Liver (tissue), 3 donors: Measurements from ENCODE around the gene ANAPC16.

Source experiments
- CTCF ChIP-seq: fragments of 150-350 bp; IDR thresholded peaks from 2 replicates; pipeline ENCODE4 v1.5.1; 2017; ENCODE audit warnings: improper control_type of control experiment, low read depth, low read length; ENCODE audit not compliant: missing input control
- EGR1 ChIP-seq, 2 donors: IDR thresholded peaks; 2 replicates each; pipeline ENCODE4 v1.6.1; 2016 to 2018; ENCODE audit warnings: antibody characterized with exemption in 2 of 2, low read depth in 2 of 2
- MAX ChIP-seq: IDR thresholded peaks from 2 replicates; pipeline ENCODE4 v1.6.1; 2016; ENCODE audit warnings: antibody characterized with exemption
- NR2F2 ChIP-seq: IDR thresholded peaks from 2 replicates; pipeline ENCODE4 v1.6.1; 2016; ENCODE audit warnings: antibody characterized with exemption
- RAD21 ChIP-seq, 2 donors: IDR thresholded peaks; 2 replicates each; pipeline ENCODE4 v1.6.1; 2016; ENCODE audit warnings: antibody characterized with exemption in 2 of 2, mild to moderate bottlenecking in 2 of 2
- REST ChIP-seq: IDR thresholded peaks from 2 replicates; pipeline ENCODE4 v1.6.1; 2016; ENCODE audit warnings: antibody characterized with exemption, mild to moderate bottlenecking
- donor health status: healthy.
- donor health status: healthy.

DNA sequence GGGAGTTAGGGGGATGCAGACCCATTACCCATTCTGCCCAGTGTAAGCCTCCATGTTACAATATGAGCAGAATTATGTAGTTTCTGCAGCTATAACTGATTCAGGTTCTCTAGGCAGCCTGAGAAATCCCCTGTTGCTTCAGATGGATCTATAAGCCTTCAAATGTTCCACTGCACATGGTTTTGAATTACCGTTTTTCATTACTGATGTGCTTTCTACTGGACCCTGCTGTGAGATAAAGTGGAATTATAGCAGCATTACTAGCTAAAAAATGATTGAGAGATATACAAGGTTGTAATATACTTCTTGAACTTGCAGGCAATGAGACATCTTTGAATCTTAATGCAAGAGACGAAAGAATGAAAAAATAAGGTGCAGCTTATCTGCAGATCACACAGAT is 38.4 kb upstream of the ANAPC16 start:
- no peak for TF ChIP-seq CTCF
- no peak for TF ChIP-seq MAX
- no peak for TF ChIP-seq EGR1 (IDR thresholded peaks at IDR 0.05; ENCODE audit: low read depth in 2 of 2)
- TF ChIP-seq REST = no peak
- no peak for TF ChIP-seq RAD21 (IDR thresholded peaks at IDR 0.05)
- TF ChIP-seq NR2F2 = no peak
